Activated naive CD4-positive, alpha-beta T cell treated with anti-CD3 and anti-CD28 coated beads for 36 hours (primary cell): Measurements from ENCODE around the gene METTL25. TPM values are rescaled to one million over a fixed set of nuclear protein-coding genes. Genes with fewer than 3 reads are reported as not detected.
"Not testable (repeated sequence)": the region's sequence is repeated elsewhere in the genome, so short reads cannot be mapped to it uniquely, and the experiment has no call there.

Experiments used
- CTCF ChIA-PET: fragments of 350-600 bp; sonication (Branson Sonifier 250); formaldehyde crosslinking; loops from one replicate; lab custom pipeline; 2021; ENCODE audit warnings: antibody characterized with exemption; lab: Charles Lee
- DNase-seq: peaks from one replicate; pipeline ENCODE4 v3.0.0-alpha.2; 2020
- H3K27ac Mint-ChIP-seq: one replicate; pipeline ENCODE4 v1.8.0; 2021; ENCODE audit warnings: mild to moderate bottlenecking, mixed read lengths
- H3K27me3 Mint-ChIP-seq: one replicate; pipeline ENCODE4 v1.8.0; 2021; ENCODE audit warnings: low read depth, mixed read lengths
- H3K36me3 Mint-ChIP-seq: one replicate; pipeline ENCODE4 v1.8.0; 2021; ENCODE audit warnings: low read depth, mixed read lengths
- H3K4me1 Mint-ChIP-seq: one replicate; pipeline ENCODE4 v1.8.0; 2021; ENCODE audit warnings: low read depth, mixed read lengths
- H3K4me3 Mint-ChIP-seq: one replicate; pipeline ENCODE4 v1.8.0; 2021; ENCODE audit warnings: mild to moderate bottlenecking, moderate library complexity, mixed read lengths
- H3K9me3 Mint-ChIP-seq: one replicate; pipeline ENCODE4 v1.8.0; 2021; ENCODE audit warnings: mixed read lengths
- intact Hi-C: fragments of 100-400 bp; cut with micrococcal nuclease; formaldehyde crosslinking; loops from one replicate; pipeline ENCODE4 v1.15.1; 2023
- total RNA-seq, 2 experiments: library from RNA; stranded (reverse); gene quantifications; one replicate each; pipeline ENCODE4 v1.2.3, GENCODE V29; 2021

METTL25 gene
- total RNA-seq, 2 experiments from 2014 or later = 4.1 to 5.7 TPM

GRCh38 chr12:82359115-82359478 lies 768 bp downstream of the METTL25 start:
- intact Hi-C loops = loop anchor here (5.0 kb wide), 2 partner anchors 417 to 562 kb away; no protein-coding TSS in a partner anchor
- DNase-seq = peak; percentile 11
- H3K9me3 Mint-ChIP-seq = no peaks in the 10 kb centered on the region
- no peaks in the 10 kb centered on the region for H3K27me3 Mint-ChIP-seq
- H3K27ac Mint-ChIP-seq = peak overlapping the region; percentile 96
- H3K36me3 Mint-ChIP-seq = peaks cover 31% of the 10 kb centered on the region
- H3K4me1 Mint-ChIP-seq = peaks cover 47% of the 10 kb centered on the region
- peak overlapping the region; percentile 93 for H3K4me3 Mint-ChIP-seq
- CTCF ChIA-PET = interaction anchor here (0.6 to 1.2 kb wide), 5 partner anchors 8 to 717 kb away, joined by 3 to 5 read pairs (median 3); no protein-coding TSS in a partner anchor

GRCh38 chr12:82360834-82361233 lies 2.5 kb downstream of the METTL25 start:
- H3K4me3 Mint-ChIP-seq, H3K27ac Mint-ChIP-seq, H3K27me3 Mint-ChIP-seq, DNase-seq, H3K9me3 Mint-ChIP-seq, intact Hi-C loops: not testable (repeated sequence)
- CTCF ChIA-PET = interaction anchor here (0.6 to 1.0 kb wide), 2 partner anchors 13 to 786 kb away, joined by 3 to 4 read pairs; no protein-coding TSS in a partner anchor
- H3K36me3 Mint-ChIP-seq = peaks cover 22% of the 10 kb centered on the region
- peaks cover 40% of the 10 kb centered on the region for H3K4me1 Mint-ChIP-seq

DNA sequence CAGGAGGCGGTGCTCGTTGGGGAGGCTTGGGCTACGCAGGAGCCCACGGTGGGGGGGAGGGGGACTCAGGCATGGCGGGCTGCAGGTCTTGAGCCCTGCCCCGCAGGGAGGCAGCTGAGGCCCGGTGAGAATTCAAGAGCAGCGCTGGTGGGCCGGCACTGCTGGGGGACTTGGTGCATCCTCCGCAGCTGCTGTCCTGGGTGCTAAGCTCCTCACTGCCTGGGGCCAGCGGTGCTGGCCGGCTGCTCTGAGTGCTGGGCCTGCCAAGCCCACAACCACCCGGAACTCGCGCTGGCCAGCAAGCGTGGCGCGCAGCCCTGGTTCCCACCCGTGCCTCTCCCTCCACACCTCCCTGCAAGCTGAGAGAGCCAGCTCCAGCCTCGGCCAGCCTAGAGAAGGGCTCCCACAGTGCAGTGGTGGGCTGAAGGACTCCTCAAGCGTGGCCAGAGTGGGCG lies 3.2 kb downstream of the METTL25 start:
- CTCF ChIA-PET = no interaction called here
- no peak overlapping the region for H3K27ac Mint-ChIP-seq

DNA sequence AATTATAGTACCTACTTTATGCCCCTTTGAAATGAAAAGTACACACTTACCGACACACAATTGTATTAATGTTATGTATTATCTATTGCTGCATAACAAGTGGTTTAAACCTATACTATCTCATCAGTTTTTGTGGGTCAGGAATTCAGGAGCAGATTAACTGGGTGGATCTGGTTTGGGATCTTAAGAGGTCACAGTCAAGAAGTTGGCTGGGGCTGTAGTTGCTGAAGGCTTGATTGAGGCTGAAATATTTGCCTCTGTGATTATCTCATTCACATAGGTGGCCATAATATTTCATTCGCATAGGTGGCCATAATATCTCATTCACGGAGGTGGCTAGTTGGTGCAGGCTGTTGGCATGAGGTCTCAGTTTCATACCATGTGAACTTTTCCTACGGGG lies 5.7 kb downstream of the METTL25 start:
- no peak overlapping the region for H3K27ac Mint-ChIP-seq
- DNase-seq = no peak
- intact Hi-C loops = no loop called here
- peaks cover 31% of the 10 kb centered on the region for H3K4me1 Mint-ChIP-seq
- H3K36me3 Mint-ChIP-seq = peaks cover 12% of the 10 kb centered on the region
- no peaks in the 10 kb centered on the region for H3K27me3 Mint-ChIP-seq
- no peaks in the 10 kb centered on the region for H3K9me3 Mint-ChIP-seq
- CTCF ChIA-PET = no interaction called here
- no peak overlapping the region for H3K4me3 Mint-ChIP-seq

More for the DNA sequence above, 3.2 kb downstream of the METTL25 start:
- no peak overlapping the region for H3K4me3 Mint-ChIP-seq
- H3K27me3 Mint-ChIP-seq = no peaks in the 10 kb centered on the region
- no peaks in the 10 kb centered on the region for H3K9me3 Mint-ChIP-seq
- H3K36me3 Mint-ChIP-seq = peaks cover 17% of the 10 kb centered on the region
- H3K4me1 Mint-ChIP-seq = peaks cover 38% of the 10 kb centered on the region
- no peak for DNase-seq
- intact Hi-C loops = no loop called here

- intact Hi-C loops = no loop called here
- H3K4me3 Mint-ChIP-seq = no peak overlapping the region
- no peaks in the 10 kb centered on the region for H3K27me3 Mint-ChIP-seq
- peaks cover 2% of the 10 kb centered on the region for H3K9me3 Mint-ChIP-seq
- peaks cover 15% of the 10 kb centered on the region for H3K36me3 Mint-ChIP-seq
- CTCF ChIA-PET = no interaction called here
- H3K27ac Mint-ChIP-seq = no peak overlapping the region
- H3K4me1 Mint-ChIP-seq = peaks cover 12% of the 10 kb centered on the region
- DNase-seq = no peak
Measured at GRCh38 chr12:82366197-82366596, 7.9 kb downstream of the METTL25 start.

DNA sequence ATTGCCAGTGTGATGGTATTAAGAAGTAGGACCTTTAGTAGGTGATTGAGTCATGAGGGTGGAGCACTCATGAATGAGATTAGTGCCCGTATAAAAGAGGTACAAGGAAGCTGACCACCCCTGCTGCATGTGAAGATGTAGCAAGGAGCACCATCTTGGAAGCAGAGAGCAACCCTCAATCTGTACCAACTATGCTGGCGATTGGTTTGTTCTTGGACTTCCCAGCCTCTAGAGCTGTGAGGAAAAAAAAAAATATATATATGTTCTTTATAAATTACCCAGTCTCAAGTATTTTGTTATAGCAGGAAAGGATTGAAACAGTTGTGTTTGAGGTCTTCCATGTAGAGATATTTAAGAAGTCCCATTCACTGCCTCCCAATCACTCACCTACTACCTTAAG lies 16.9 kb downstream of the METTL25 start:
- peaks cover 29% of the 10 kb centered on the region for H3K36me3 Mint-ChIP-seq
- intact Hi-C loops = no loop called here
- H3K4me3 Mint-ChIP-seq = no peak overlapping the region
- no peak overlapping the region for H3K27ac Mint-ChIP-seq
- no peak for DNase-seq
- CTCF ChIA-PET = interaction anchor here (1.5 kb wide), 1 partner anchor 15 kb away, joined by 4 read pairs; no protein-coding TSS in a partner anchor
- peaks cover 8% of the 10 kb centered on the region for H3K9me3 Mint-ChIP-seq
- no peaks in the 10 kb centered on the region for H3K4me1 Mint-ChIP-seq
- no peaks in the 10 kb centered on the region for H3K27me3 Mint-ChIP-seq

GRCh38 chr12:82378997-82379396 lies 20.7 kb downstream of the METTL25 start:
- Mint-ChIP-seq H3K4me1 (no peaks in the 10 kb centered on the region), H3K4me3 (no peak overlapping the region), H3K36me3 (peaks cover 9% of the 10 kb centered on the region), H3K9me3 (peaks cover 4% of the 10 kb centered on the region), H3K27me3 (no peaks in the 10 kb centered on the region), H3K27ac (no peak overlapping the region)
- intact Hi-C loops = no loop called here
- CTCF ChIA-PET = no interaction called here
- DNase-seq = no peak

DNA sequence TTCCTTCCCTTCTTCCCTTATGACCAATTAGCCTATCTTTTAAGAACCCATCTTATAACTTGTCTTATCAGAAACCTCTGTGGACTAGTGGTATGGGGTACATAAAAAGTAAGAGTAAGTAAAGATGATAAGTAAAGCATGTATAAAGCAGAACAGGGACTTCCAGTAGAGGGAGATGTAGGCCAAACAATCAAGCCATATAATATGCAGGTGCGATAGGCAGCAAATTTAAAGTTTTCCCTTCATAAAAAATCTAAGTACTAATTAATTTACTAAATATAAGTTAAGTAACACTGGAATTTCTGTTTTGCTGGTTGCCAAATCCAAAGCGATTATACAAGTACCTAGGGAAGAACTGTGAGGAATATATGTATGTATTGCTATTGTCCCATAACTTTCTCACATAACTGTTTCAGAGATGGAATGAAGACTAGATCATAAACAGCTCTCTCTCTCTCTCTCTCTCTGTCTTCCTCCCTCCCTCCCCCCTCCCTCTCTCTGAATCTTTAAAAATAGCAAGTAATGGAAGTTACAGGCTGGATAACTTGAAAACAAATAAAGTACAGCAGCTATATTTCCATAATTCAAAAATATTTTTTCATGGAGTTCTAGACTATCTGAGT lies 25.7 kb downstream of the METTL25 start:
- H3K27ac Mint-ChIP-seq = no peak overlapping the region
- H3K4me3 Mint-ChIP-seq = no peak overlapping the region
- no peak for DNase-seq
- H3K36me3 Mint-ChIP-seq = peaks cover 6% of the 10 kb centered on the region
- H3K4me1 Mint-ChIP-seq = no peaks in the 10 kb centered on the region
- CTCF ChIA-PET = interaction anchor here (0.6 to 0.7 kb wide), 3 partner anchors 10 to 349 kb away, joined by 3 to 6 read pairs (median 4); no protein-coding TSS in a partner anchor
- no peaks in the 10 kb centered on the region for H3K27me3 Mint-ChIP-seq
- intact Hi-C loops = loop anchor here (5.0 kb wide), 1 partner anchor 303 kb away; the partner anchor contains the start of gene TMTC2
- H3K9me3 Mint-ChIP-seq = peaks cover 1% of the 10 kb centered on the region

DNA sequence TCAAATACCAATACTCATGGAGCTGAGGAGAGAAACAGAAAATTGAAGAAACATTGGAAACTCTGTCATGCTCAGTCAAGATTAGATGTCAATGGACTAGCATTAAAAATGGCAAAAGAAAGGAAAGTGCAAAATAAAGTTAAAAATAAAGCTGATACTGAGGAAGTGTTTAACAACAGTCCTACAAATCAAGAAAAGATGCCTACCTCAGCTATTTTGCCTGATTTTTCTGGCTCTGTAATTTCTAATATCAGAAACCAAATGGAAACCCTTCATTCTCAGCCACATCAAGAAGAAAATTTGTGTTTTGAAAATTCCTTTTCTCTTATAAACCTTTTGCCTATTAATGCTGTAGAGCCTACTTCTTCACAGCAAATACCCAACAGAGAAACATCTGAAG lies 40.5 kb downstream of the METTL25 start:
- CTCF ChIA-PET = interaction anchor here (0.7 kb wide), 1 partner anchor 41 kb away, joined by 3 read pairs; the partner anchor contains the start of genes CCDC59 and METTL25
- intact Hi-C loops = no loop called here
- no peaks in the 10 kb centered on the region for H3K9me3 Mint-ChIP-seq
- H3K4me1 Mint-ChIP-seq = no peaks in the 10 kb centered on the region
- H3K27me3 Mint-ChIP-seq = no peaks in the 10 kb centered on the region
- no peak overlapping the region for H3K27ac Mint-ChIP-seq
- H3K4me3 Mint-ChIP-seq = no peak overlapping the region
- no peak for DNase-seq
- H3K36me3 Mint-ChIP-seq = peaks cover 12% of the 10 kb centered on the region

GRCh38 chr12:82400819-82401218 lies 42.5 kb downstream of the METTL25 start:
- no peak overlapping the region for H3K4me3 Mint-ChIP-seq
- peaks cover 16% of the 10 kb centered on the region for H3K36me3 Mint-ChIP-seq
- no peak overlapping the region for H3K27ac Mint-ChIP-seq
- DNase-seq = no peak
- CTCF ChIA-PET = no interaction called here
- H3K4me1 Mint-ChIP-seq = no peaks in the 10 kb centered on the region
- no peaks in the 10 kb centered on the region for H3K9me3 Mint-ChIP-seq
- intact Hi-C loops = no loop called here
- no peaks in the 10 kb centered on the region for H3K27me3 Mint-ChIP-seq

- Mint-ChIP-seq H3K4me3 (no peak overlapping the region), H3K4me1 (no peaks in the 10 kb centered on the region), H3K9me3 (no peaks in the 10 kb centered on the region), H3K36me3 (peaks cover 13% of the 10 kb centered on the region), H3K27me3 (no peaks in the 10 kb centered on the region), H3K27ac (no peak overlapping the region)
- DNase-seq = no peak
- CTCF ChIA-PET = no interaction called here
- intact Hi-C loops = no loop called here
Measured at GRCh38 chr12:82406651-82407050, 48.3 kb downstream of the METTL25 start.

DNA sequence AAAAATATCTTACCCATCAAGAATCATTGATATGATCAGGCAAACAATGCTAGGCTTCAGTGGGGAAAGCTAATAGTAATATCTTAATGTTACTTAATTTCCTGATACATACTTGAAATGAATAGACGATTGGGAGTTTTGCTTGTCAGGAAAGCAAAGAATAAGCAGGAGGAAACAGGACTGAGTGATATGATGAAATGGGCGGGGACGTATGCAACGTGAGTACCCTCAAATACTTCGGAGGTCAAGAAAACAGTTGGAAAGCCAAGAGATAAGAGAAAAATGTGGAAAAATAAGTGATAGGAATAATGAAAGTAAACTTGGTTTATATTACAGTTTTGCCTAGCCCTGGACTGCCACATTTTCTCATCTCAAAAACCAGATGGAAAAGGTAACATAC lies 49.2 kb downstream of the METTL25 start:
- peaks cover 13% of the 10 kb centered on the region for H3K36me3 Mint-ChIP-seq
- H3K27ac Mint-ChIP-seq = no peak overlapping the region
- CTCF ChIA-PET = no interaction called here
- H3K4me3 Mint-ChIP-seq = no peak overlapping the region
- H3K4me1 Mint-ChIP-seq = no peaks in the 10 kb centered on the region
- no peak for DNase-seq
- no peaks in the 10 kb centered on the region for H3K27me3 Mint-ChIP-seq
- intact Hi-C loops = no loop called here
- no peaks in the 10 kb centered on the region for H3K9me3 Mint-ChIP-seq

DNA sequence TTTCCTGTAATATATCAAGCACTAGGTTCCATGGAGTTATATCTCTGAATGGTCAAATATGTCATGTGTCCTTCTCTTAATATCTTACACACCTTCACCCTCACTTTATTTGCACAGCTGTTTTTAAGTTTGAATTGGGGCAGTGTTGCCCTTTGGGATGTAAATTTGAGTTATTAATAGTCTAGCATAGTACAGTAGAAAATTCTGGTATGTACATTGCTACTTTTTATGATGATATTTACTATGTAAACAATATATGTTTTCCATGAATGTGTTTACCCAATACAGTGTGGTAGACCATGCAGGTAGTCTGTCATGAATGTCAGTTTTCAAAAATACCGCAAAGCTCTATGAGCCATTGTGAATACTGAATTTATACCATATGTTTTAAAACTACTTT lies 50.5 kb downstream of the METTL25 start:
- intact Hi-C loops = no loop called here
- no peaks in the 10 kb centered on the region for H3K4me1 Mint-ChIP-seq
- no peak overlapping the region for H3K27ac Mint-ChIP-seq
- H3K4me3 Mint-ChIP-seq = no peak overlapping the region
- CTCF ChIA-PET = interaction anchor here (0.6 kb wide), 1 partner anchor 29 kb away, joined by 3 read pairs; no protein-coding TSS in a partner anchor
- no peaks in the 10 kb centered on the region for H3K27me3 Mint-ChIP-seq
- peaks cover 13% of the 10 kb centered on the region for H3K36me3 Mint-ChIP-seq
- H3K9me3 Mint-ChIP-seq = no peaks in the 10 kb centered on the region
- DNase-seq = no peak
